NCI-H748 treated with DMSO at 0.1 percent for 48 hours (cell line): Measurements from ENCODE around the gene CNPY4.
A peak's percentile ranks its signal among the peaks of the same experiment; 100 is the strongest.

Experiments
- DNase-seq: peaks from one replicate; lab custom pipeline; 2025; lab: John Stamatoyannopoulos, UW

Gene CNPY4

GRCh38 chr7:100148559-100149328, 29.3 kb downstream of the CNPY4 start, which contains the start of gene LAMTOR4:
LAMTOR4 (plus strand) TSS chr7:100148918; CDS start chr7:100148973, 55 bp downstream.
- DNase-seq = peak; percentile 96

- no peak for DNase-seq
These were observed 33.0 kb downstream of the CNPY4 start for GRCh38 chr7:100152404-100152803.

DNA sequence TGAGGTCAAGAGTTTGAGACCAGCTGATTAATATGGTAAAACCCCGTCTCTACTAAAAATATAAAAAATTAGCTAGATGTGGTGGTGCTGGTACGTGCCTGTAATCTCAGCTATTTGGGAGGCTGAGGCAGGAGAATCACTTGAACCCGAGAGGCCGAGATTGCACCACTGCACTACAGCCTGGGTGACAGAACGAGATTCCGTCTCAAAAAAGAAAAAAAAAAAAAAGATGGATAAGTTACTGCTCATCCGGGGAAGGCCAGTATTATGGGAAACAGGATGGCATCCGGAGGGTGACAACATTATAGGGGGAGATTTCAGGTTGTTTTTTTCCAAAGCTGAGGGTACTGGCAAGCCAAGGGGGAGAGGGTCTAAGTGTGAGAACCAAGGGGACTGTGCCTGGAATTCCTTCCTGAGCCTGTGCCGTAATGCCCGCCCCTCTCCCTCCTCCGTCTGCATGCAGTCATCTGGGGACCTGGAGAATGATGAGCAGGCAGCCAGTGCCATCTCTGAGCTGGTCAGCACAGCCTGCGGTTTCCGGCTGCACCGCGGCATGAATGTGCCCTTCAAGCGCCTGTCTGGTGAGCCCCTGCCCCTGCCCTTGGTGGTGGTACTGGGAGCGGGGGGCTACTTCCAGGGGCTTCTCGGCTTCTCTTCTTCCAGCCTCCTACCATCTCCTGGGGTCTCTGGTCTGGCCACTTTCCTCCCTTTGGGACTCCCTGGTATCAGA, 33.7 kb downstream of the CNPY4 start:
- DNase-seq = no peak

GRCh38 chr7:100153708-100154535, 34.5 kb downstream of the CNPY4 start:
- no peak for DNase-seq

- DNase-seq = no peak
These were observed 35.4 kb downstream of the CNPY4 start for GRCh38 chr7:100154651-100155491.

DNA sequence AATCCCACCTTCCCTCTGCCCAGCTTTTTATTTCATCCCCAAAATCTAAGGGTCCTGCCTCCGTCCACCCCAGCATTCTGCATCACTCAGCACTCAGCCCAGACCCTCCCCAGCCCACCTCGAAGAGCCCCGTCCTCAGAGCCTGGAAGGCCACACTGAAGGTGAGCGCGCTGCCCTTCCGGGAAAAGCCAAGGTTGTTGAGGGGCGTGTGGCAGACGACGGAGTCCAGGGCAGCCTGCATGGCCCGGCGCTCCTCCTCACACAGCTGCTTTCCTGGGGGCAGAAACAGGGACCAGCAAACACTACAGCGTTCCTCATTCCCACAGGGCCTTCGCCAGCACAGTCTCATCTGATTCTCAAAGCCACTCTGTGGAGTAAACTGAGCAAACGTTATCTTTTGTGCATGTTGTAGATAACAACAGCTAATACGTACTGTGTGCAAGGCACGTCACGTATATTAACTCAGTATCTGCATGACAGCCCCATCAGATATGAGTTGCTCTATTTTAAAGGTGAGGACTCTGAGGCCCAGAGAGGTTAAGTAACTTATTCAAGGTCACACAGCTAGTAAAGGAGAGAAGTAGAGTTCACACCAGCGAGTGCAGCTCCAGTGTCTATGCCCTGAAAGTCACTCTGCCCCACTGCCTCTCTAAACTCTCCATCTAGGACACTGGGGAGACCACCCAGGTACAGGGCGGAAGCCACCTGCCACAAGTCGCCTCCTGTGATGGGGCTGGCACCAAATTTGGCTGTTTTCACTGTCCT, 36.3 kb downstream of the CNPY4 start:
- no peak for DNase-seq

GRCh38 chr7:100156331-100157068, 37.1 kb downstream of the CNPY4 start:
- no peak for DNase-seq

GRCh38 chr7:100157069-100157333, 37.6 kb downstream of the CNPY4 start:
- no peak for DNase-seq

DNA sequence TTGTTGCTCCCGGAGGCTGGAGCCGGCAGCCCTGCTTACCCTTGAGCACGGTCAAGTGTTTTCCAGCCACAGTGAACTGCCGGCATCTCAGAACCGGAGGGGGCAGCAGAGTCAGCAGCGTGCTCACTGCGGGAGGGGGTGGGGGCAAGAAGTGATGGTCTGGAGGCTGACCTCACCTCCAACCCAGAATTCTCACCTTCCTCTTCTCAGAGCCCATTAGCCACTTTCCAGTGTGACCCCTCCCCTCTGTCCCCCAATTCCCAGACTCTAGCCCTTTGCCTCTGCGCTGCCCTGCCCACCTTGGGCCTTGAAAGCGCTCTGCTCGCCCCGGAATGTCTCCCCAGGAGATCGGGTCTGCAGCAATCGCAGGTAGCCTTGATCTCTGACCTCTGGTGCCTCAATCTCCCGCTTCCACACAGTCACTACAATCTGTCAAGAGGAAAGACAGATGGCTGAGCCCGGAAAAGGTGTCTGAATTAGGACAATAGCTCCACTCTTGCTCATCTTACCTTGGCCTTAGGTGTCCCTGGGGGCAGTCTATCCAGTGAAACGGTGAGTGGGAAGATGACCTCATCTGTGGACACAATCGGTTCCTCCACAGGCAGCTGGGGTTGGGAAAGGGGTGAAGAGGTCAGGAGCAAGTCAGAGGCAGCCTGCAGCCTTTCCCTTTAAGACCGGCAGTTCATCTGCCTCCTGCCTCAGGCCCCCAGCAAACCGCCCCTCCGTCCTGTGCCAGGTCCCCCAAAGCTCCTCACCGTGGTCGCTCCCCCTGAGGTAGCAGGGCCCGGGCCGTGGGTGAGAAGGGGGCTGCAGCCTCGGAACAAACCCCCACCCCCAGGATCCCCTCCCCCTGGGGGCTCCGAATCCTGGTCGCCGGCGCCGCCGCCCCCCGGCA, 38.1 kb downstream of the CNPY4 start:
- DNase-seq = no peak

DNA sequence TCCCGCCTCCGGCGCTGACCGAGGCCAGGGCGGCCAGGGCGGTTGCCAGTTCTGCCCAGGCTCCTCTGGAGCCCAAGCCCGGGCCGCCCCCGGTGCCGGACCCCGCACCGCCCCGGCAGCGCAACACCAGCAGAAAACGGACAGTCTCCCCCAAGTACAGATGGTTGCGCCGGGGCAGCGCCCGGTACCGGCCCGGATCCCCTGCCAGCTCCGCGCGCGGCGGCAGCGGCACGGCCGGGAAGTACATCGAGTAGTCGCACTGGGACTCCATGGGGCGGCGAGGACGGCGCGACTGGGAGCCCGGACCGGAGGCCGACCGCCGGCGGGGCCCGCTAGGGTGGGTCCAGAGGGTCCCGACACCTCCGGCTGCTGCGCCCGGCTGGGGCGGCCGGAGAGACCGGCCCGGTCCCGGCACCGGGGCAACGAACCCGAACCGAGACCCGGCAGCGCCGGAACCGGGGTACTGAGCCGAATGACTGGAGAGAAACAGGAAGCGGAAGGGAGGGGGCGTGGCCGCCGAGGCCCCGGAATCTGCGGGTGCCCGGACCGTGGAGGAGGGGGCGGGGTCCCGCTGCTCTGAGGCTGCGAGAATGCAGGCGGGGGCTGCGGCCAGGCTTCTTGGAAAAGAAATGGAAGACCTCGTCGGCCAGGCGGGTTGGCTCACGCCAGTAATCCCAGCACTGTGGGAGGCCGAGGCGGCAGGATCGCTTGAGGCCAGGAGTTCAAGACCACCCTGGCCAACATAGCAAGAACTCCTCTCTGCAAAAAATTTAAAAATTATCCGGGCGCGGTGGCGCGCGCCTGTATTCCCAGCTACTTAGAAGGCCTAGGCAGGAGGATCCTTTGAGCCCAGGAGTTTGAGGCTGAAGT, 39.0 kb downstream of the CNPY4 start, which contains the start of gene TRAPPC14:
Gene TRAPPC14, minus strand, starts transcription at position 495 of the 870 bp plus-strand sequence. Its CDS starts 224 bp downstream, at position 271.
- DNase-seq = peak; percentile 59

DNA sequence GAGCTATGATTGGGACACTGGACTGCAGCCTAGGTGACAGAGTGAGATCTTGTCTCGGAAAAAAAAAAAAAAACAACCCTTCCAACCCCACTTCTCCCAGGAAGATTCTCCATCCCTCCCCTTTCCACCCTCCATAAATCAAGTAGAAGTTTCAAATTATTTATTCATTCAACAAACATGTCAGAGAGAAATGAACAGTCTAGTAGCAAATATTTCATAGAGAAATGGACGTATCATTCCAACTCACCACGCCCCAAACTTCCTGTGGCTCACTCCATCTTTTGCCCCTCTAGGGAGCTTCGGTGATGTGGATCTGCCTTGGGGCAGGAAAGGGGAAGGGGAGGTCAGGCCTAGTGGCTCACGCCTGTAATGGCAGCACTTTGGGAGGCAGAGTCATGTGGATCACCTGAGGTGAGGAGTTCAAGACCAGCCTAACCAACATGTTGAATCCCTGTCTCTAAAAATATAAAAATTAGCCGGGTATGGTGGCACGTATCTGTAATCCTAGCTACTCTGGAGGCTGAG, 39.7 kb downstream of the CNPY4 start:
- DNase-seq = no peak

GRCh38 chr7:100160067-100160466, 40.6 kb downstream of the CNPY4 start:
- no peak for DNase-seq

DNA sequence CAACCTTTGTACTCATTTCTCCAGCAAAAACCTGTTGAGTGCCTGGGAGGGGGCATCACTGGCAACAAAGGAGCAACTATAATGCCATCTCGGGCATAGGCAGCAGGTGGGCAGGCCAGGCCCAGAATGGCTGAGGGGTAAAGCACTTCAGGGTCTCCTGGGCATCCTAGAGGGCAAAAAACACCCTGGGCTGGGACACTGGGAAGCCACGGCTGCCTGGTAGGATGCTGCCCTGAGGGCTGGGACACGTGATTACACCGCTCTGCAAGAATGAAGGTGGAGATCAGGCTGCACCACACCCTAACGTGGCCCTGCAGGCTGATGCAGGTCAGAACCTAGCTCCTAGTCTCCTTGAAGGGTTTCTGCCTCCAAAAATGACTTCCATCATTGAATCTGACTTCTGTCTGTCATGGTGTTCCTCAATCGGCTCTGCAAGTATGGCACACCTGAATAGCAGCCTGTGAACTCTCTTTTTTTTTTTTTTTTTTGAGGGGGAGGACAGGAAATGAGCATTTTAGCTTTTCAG, 43.6 kb downstream of the CNPY4 start:
- DNase-seq = no peak

GRCh38 chr7:100163871-100164270, 44.4 kb downstream of the CNPY4 start:
- no peak for DNase-seq

- DNase-seq = no peak
These were observed 47.0 kb downstream of the CNPY4 start for GRCh38 chr7:100166317-100166940.

DNA sequence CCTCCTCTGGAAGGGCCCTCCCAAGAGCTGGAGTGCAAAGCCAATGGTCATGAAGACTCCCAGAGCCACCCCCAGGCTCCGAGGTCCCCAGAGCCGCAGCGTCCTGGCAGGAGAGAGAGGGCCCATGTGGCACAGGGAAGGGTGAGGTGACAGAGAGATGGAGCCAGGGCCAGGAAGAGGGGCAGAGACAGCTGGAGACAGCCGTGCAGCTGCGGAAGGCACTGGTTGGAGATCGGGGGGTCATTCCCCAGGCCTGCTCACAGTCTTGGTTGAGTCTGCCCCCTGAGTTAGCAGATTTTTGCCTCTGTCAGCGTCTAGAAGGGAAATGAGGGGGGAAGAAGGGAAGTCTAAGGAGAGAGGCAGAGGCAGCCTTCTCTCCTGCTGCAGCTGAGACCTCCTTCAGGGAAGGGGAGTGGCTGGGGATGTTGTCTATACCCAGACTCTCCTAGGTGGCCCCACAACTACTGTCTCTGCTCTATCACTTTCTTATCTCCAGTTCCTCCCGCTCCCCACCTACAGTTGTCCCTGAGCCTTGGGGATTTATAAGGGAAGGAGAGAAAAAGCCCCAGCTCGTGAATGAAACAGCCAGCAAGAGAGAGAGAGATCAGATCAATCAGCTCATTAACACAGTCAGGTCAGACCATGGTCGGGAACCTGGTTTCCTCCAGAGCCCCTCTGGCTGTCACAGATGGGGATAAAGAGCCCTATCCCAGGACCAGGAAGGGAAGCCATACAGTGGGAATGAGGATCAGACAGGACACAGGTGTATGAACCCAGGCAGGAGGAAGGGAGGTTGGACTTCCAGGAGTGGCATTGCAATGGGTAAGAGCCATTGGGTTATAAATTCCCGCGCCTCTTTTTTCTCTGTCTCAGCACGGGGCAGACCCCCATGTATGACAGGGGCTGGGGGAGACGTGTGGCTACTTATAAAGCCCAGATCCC, 47.8 kb downstream of the CNPY4 start:
- DNase-seq = no peak
